OCI-LY7 (cell line): ENCODE data around the gene INTS11.
"Not testable (repeated sequence)": the region's sequence is repeated elsewhere in the genome, so short reads cannot be mapped to it uniquely, and the experiment has no call there.

Experiments
- EZH2phosphoT487 ChIP-seq: fragments of 200-600 bp; sonication (generic); IDR thresholded peaks from 2 replicates; pipeline ENCODE4 v1.6.1; 2018; ENCODE audit warnings: low read depth, borderline replicate concordance, mild to moderate bottlenecking, mixed run types, antibody characterized with exemption, low read length, moderate library complexity, mixed read lengths
- TF ChIP-seq, protein P1 (sequence below): fragments of 200-600 bp; sonication (generic); conservative IDR thresholded peaks from 2 replicates; pipeline ENCODE4 v1.5.1; 2014; ENCODE audit warnings: mild to moderate bottlenecking, antibody characterized with exemption, low read length, moderate library complexity, mixed read lengths

GRCh38 chr1:1316199-1316598 lies 8.3 kb downstream of the INTS11 start:
- TF ChIP-seq, protein P1, sequence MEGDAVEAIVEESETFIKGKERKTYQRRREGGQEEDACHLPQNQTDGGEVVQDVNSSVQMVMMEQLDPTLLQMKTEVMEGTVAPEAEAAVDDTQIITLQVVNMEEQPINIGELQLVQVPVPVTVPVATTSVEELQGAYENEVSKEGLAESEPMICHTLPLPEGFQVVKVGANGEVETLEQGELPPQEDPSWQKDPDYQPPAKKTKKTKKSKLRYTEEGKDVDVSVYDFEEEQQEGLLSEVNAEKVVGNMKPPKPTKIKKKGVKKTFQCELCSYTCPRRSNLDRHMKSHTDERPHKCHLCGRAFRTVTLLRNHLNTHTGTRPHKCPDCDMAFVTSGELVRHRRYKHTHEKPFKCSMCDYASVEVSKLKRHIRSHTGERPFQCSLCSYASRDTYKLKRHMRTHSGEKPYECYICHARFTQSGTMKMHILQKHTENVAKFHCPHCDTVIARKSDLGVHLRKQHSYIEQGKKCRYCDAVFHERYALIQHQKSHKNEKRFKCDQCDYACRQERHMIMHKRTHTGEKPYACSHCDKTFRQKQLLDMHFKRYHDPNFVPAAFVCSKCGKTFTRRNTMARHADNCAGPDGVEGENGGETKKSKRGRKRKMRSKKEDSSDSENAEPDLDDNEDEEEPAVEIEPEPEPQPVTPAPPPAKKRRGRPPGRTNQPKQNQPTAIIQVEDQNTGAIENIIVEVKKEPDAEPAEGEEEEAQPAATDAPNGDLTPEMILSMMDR = not testable (repeated sequence)
- TF ChIP-seq EZH2phosphoT487 = not testable (repeated sequence)
